T-helper 2 cell treated with Interferon-gamma antibody and Interleukin-4, amounts not matched to agents 5 μg/mL and 100 μg/mL, for 36 hours (primary cell): ENCODE data around the gene ZC3H12C.

Source experiments
- DNase-seq: peaks from one replicate; pipeline ENCODE4 v3.0.0; 2021; ENCODE audit warnings: low spot score
- H3K27ac Mint-ChIP-seq: one replicate; pipeline ENCODE4 v1.8.0; 2021; ENCODE audit warnings: mild to moderate bottlenecking, mixed read lengths
- H3K27me3 Mint-ChIP-seq: one replicate; pipeline ENCODE4 v1.8.0; 2021; ENCODE audit warnings: low read depth, mixed read lengths
- H3K36me3 Mint-ChIP-seq: one replicate; pipeline ENCODE4 v1.8.0; 2021; ENCODE audit warnings: low read depth, mixed read lengths
- H3K4me1 Mint-ChIP-seq: one replicate; pipeline ENCODE4 v1.8.0; 2021; ENCODE audit warnings: low read depth, mixed read lengths
- H3K4me3 Mint-ChIP-seq: one replicate; pipeline ENCODE4 v1.8.0; 2022; ENCODE audit warnings: mild to moderate bottlenecking, moderate library complexity, mixed read lengths
- H3K9me3 Mint-ChIP-seq: one replicate; pipeline ENCODE4 v1.8.0; 2021; ENCODE audit warnings: mixed read lengths

The ZC3H12C gene

GRCh38 chr11:110160437-110160836 lies 67.2 kb downstream of the ZC3H12C start:
- H3K36me3 Mint-ChIP-seq = no peaks in the 10 kb centered on the region
- H3K9me3 Mint-ChIP-seq = no peaks in the 10 kb centered on the region
- H3K4me1 Mint-ChIP-seq = no peaks in the 10 kb centered on the region
- no peak overlapping the region for H3K4me3 Mint-ChIP-seq
- H3K27me3 Mint-ChIP-seq = no peaks in the 10 kb centered on the region
- no peak overlapping the region for H3K27ac Mint-ChIP-seq
- DNase-seq = no peak

- no peak for DNase-seq
- Mint-ChIP-seq H3K4me3 (no peak overlapping the region), H3K9me3 (no peaks in the 10 kb centered on the region), H3K27me3 (no peaks in the 10 kb centered on the region), H3K27ac (no peak overlapping the region), H3K36me3 (no peaks in the 10 kb centered on the region), H3K4me1 (no peaks in the 10 kb centered on the region)
Measured at GRCh38 chr11:110161061-110161460, 67.9 kb downstream of the ZC3H12C start.

- DNase-seq = no peak
Measured at GRCh38 chr11:110162216-110162615, 69.0 kb downstream of the ZC3H12C start.

GRCh38 chr11:110165039-110165925 lies 72.1 kb downstream of the ZC3H12C start:
- H3K4me3 Mint-ChIP-seq = no peak overlapping the region
- no peak for DNase-seq
- H3K9me3 Mint-ChIP-seq = no peaks in the 10 kb centered on the region
- no peaks in the 10 kb centered on the region for H3K36me3 Mint-ChIP-seq
- no peaks in the 10 kb centered on the region for H3K4me1 Mint-ChIP-seq
- no peak overlapping the region for H3K27ac Mint-ChIP-seq
- H3K27me3 Mint-ChIP-seq = peaks cover 8% of the 10 kb centered on the region

More at GRCh38 chr11:110162216-110162615, 69.0 kb downstream of the ZC3H12C start:
- no peaks in the 10 kb centered on the region for H3K4me1 Mint-ChIP-seq
- H3K4me3 Mint-ChIP-seq = no peak overlapping the region
- H3K27ac Mint-ChIP-seq = no peak overlapping the region
- H3K27me3 Mint-ChIP-seq = peaks cover 3% of the 10 kb centered on the region
- no peaks in the 10 kb centered on the region for H3K9me3 Mint-ChIP-seq
- H3K36me3 Mint-ChIP-seq = no peaks in the 10 kb centered on the region

GRCh38 chr11:110168033-110168803 lies 75.0 kb downstream of the ZC3H12C start:
- Mint-ChIP-seq H3K27me3 (peaks cover 29% of the 10 kb centered on the region), H3K4me1 (no peaks in the 10 kb centered on the region), H3K9me3 (no peaks in the 10 kb centered on the region), H3K4me3 (no peak overlapping the region), H3K27ac (no peak overlapping the region), H3K36me3 (no peaks in the 10 kb centered on the region)
- no peak for DNase-seq

- DNase-seq = no peak
- Mint-ChIP-seq H3K9me3 (no peaks in the 10 kb centered on the region), H3K4me3 (no peak overlapping the region), H3K36me3 (no peaks in the 10 kb centered on the region), H3K27me3 (peaks cover 37% of the 10 kb centered on the region), H3K4me1 (peaks cover 6% of the 10 kb centered on the region), H3K27ac (no peak overlapping the region)
Measured at GRCh38 chr11:110169738-110170137, 76.5 kb downstream of the ZC3H12C start.

DNA sequence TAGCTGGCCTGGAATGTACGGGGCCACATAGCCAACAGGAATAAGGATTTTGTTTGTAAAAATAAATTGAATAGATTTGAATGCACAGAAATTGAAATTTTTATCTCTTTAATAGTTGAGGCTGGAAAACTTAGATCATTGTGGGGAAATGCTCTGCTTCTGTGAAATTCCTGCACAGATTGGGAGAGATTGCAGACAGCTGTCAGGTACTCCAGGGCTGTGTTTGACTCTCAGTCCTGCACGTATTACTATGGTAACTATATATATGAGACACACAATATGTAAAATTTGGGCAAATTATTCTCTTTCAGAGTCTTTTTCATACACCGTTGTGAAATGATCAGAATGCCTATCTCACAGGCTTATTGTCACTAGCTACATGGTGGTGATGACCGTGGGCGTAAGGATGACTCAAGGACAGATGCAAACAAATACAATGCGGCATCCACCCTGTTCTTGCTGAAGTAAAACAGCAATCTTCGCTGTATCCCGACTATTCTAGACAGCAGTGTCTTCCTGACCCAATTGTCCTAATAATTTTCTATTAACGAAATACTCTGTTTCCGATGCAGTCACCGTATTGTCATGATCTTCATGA lies 79.4 kb downstream of the ZC3H12C start:
- peak; percentile 45 for DNase-seq
- Mint-ChIP-seq H3K36me3 (no peaks in the 10 kb centered on the region), H3K4me3 (no peak overlapping the region), H3K4me1 (peaks cover 6% of the 10 kb centered on the region), H3K27me3 (peaks cover 39% of the 10 kb centered on the region), H3K9me3 (no peaks in the 10 kb centered on the region), H3K27ac (no peak overlapping the region)

- Mint-ChIP-seq H3K4me3 (peak overlapping the region; percentile 67), H3K27ac (no peak overlapping the region), H3K4me1 (peaks cover 6% of the 10 kb centered on the region), H3K27me3 (peaks cover 39% of the 10 kb centered on the region), H3K9me3 (no peaks in the 10 kb centered on the region), H3K36me3 (no peaks in the 10 kb centered on the region)
- DNase-seq = peak; percentile 48
Measured at GRCh38 chr11:110173811-110174644, 80.8 kb downstream of the ZC3H12C start.

- no peaks in the 10 kb centered on the region for H3K36me3 Mint-ChIP-seq
Measured at GRCh38 chr11:110174645-110175310, 81.6 kb downstream of the ZC3H12C start.

GRCh38 chr11:110176366-110177085 lies 83.3 kb downstream of the ZC3H12C start:
- peaks cover 6% of the 10 kb centered on the region for H3K4me1 Mint-ChIP-seq
- H3K4me3 Mint-ChIP-seq = no peak overlapping the region
- DNase-seq = no peak
- H3K9me3 Mint-ChIP-seq = no peaks in the 10 kb centered on the region
- H3K27ac Mint-ChIP-seq = no peak overlapping the region
- H3K36me3 Mint-ChIP-seq = no peaks in the 10 kb centered on the region
- peaks cover 36% of the 10 kb centered on the region for H3K27me3 Mint-ChIP-seq

More at GRCh38 chr11:110174645-110175310, 81.6 kb downstream of the ZC3H12C start:
- Mint-ChIP-seq H3K27ac (no peak overlapping the region), H3K4me3 (no peak overlapping the region), H3K4me1 (peaks cover 6% of the 10 kb centered on the region), H3K27me3 (peaks cover 37% of the 10 kb centered on the region), H3K9me3 (no peaks in the 10 kb centered on the region)
- DNase-seq = no peak

- H3K4me3 Mint-ChIP-seq = no peak overlapping the region
- peaks cover 6% of the 10 kb centered on the region for H3K4me1 Mint-ChIP-seq
- DNase-seq = no peak
- no peaks in the 10 kb centered on the region for H3K9me3 Mint-ChIP-seq
- no peaks in the 10 kb centered on the region for H3K36me3 Mint-ChIP-seq
- H3K27ac Mint-ChIP-seq = no peak overlapping the region
- H3K27me3 Mint-ChIP-seq = peaks cover 32% of the 10 kb centered on the region
Measured at GRCh38 chr11:110177086-110177456, 83.9 kb downstream of the ZC3H12C start.

DNA sequence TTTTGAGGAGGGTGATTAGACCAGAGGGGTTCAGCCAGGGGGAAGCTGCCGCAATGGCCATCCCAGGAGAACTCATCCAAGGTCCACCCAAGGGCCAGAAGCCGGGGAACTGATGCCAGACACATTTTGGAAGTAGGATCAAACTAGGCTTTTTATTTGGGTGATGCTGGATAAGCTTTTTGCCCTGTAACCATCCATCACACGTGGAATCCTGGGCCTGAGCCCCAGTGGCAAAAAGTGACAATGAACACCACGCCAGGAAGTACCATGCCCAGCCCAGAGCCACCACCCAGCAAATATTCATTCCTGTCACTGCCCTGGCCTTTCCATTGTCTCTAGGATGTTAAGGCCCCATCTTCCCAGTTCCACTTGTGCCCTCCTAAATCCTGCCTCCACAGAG lies 85.9 kb downstream of the ZC3H12C start:
- no peak for DNase-seq
- no peaks in the 10 kb centered on the region for H3K9me3 Mint-ChIP-seq
- H3K27ac Mint-ChIP-seq = no peak overlapping the region
- no peaks in the 10 kb centered on the region for H3K36me3 Mint-ChIP-seq
- H3K4me3 Mint-ChIP-seq = no peak overlapping the region
- peaks cover 15% of the 10 kb centered on the region for H3K27me3 Mint-ChIP-seq
- H3K4me1 Mint-ChIP-seq = peaks cover 3% of the 10 kb centered on the region
